HG02840 (cell line): Measurements from ENCODE around the gene ZDHHC14.
"Not testable (repeated sequence)": the region's sequence is repeated elsewhere in the genome, so short reads cannot be mapped to it uniquely, and the experiment has no call there.

ENCODE experiments used
- ATAC-seq: cut with Tn5 transposase; IDR thresholded peaks from one replicate; pipeline ENCODE4 v1.9.1; 2021; ENCODE audit warnings: mild to moderate bottlenecking, moderate library complexity, moderate number of reproducible peaks; ENCODE audit not compliant: unreplicated experiment, low FRiP score

Gene ZDHHC14

GRCh38 chr6:157379656-157380457 lies 1.1 kb upstream of the ZDHHC14 start:
- ATAC-seq, result peak; percentile 69

GRCh38 chr6:157380458-157380778 lies 572 bp upstream of the ZDHHC14 start:
- peak; percentile 11 for ATAC-seq

- ATAC-seq, result peak; percentile 16
These were observed 936 bp downstream of the ZDHHC14 start for GRCh38 chr6:157381631-157382621.

- no peak for ATAC-seq
These were observed 1.8 kb downstream of the ZDHHC14 start for GRCh38 chr6:157382821-157383220.

GRCh38 chr6:157383471-157383870 lies 2.5 kb downstream of the ZDHHC14 start:
- ATAC-seq, result no peak

GRCh38 chr6:157384962-157385361 lies 4.0 kb downstream of the ZDHHC14 start:
- not testable (repeated sequence) for ATAC-seq

- no peak for ATAC-seq
These were observed 4.5 kb downstream of the ZDHHC14 start for GRCh38 chr6:157385482-157385881.

GRCh38 chr6:157386023-157386422 lies 5.0 kb downstream of the ZDHHC14 start:
- no peak for ATAC-seq

GRCh38 chr6:157386454-157386853 lies 5.5 kb downstream of the ZDHHC14 start:
- no peak for ATAC-seq

- ATAC-seq, result no peak
These were observed 7.9 kb downstream of the ZDHHC14 start for GRCh38 chr6:157388924-157389323.

- no peak for ATAC-seq
These were observed 9.5 kb downstream of the ZDHHC14 start for GRCh38 chr6:157390273-157391060.

GRCh38 chr6:157392927-157393668 lies 12.1 kb downstream of the ZDHHC14 start:
- no peak for ATAC-seq

- no peak for ATAC-seq
These were observed 12.8 kb downstream of the ZDHHC14 start for GRCh38 chr6:157393669-157394327.

GRCh38 chr6:157395199-157395598 lies 14.2 kb downstream of the ZDHHC14 start:
- not testable (repeated sequence) for ATAC-seq

GRCh38 chr6:157396026-157396425 lies 15.0 kb downstream of the ZDHHC14 start:
- no peak for ATAC-seq

GRCh38 chr6:157397660-157398059 lies 16.7 kb downstream of the ZDHHC14 start:
- no peak for ATAC-seq

- ATAC-seq, result no peak
These were observed 17.2 kb downstream of the ZDHHC14 start for GRCh38 chr6:157398151-157398550.

- no peak for ATAC-seq
These were observed 19.7 kb downstream of the ZDHHC14 start for GRCh38 chr6:157400676-157401075.

- ATAC-seq, result no peak
These were observed 20.8 kb downstream of the ZDHHC14 start for GRCh38 chr6:157401734-157402338.
